LoVo (cell line): ENCODE results near the gene CXCL3.

Source experiments
- DNase-seq: peaks from one replicate; pipeline ENCODE4 v3.0.0-alpha.2; 2016; ENCODE audit warnings: low spot score

Gene CXCL3

GRCh38 chr4:74014332-74014731 lies 24.2 kb downstream of the CXCL3 start:
- DNase-seq, result no peak

GRCh38 chr4:74013264-74013663 lies 25.2 kb downstream of the CXCL3 start:
- no peak for DNase-seq

GRCh38 chr4:74012130-74012529 lies 26.4 kb downstream of the CXCL3 start:
- no peak for DNase-seq

- DNase-seq, result no peak
These were observed 29.2 kb downstream of the CXCL3 start for GRCh38 chr4:74009307-74009706.

- no peak for DNase-seq
These were observed 32.4 kb downstream of the CXCL3 start for GRCh38 chr4:74006009-74006476.

GRCh38 chr4:74005528-74005927 lies 33.0 kb downstream of the CXCL3 start:
- peak; percentile 88 for DNase-seq

GRCh38 chr4:74004668-74005067 lies 33.8 kb downstream of the CXCL3 start:
- DNase-seq, result no peak

- DNase-seq, result no peak
These were observed 38.2 kb downstream of the CXCL3 start for GRCh38 chr4:74000301-74000700.

- no peak for DNase-seq
These were observed 40.2 kb downstream of the CXCL3 start, which contains the start of gene CXCL5 for GRCh38 chr4:73998040-73999011. CXCL5 (minus strand) TSS chr4:73998677; CDS start chr4:73998581, 96 bp downstream.

GRCh38 chr4:73992050-73992449 lies 46.4 kb downstream of the CXCL3 start:
- no peak for DNase-seq

GRCh38 chr4:73991742-73992000 lies 46.8 kb downstream of the CXCL3 start:
- DNase-seq, result no peak

- no peak for DNase-seq
These were observed 47.3 kb downstream of the CXCL3 start for GRCh38 chr4:73990988-73991741.

GRCh38 chr4:73989928-73990327 lies 48.6 kb downstream of the CXCL3 start:
- no peak for DNase-seq

GRCh38 chr4:73989031-73989430 lies 49.5 kb downstream of the CXCL3 start:
- no peak for DNase-seq

- DNase-seq, result no peak
These were observed 50.4 kb downstream of the CXCL3 start, which contains the start of gene PPBP for GRCh38 chr4:73988061-73988460. PPBP (minus strand) TSS chr4:73988190; CDS start chr4:73988103, 87 bp downstream.
